IMR-90 (cell line): Measurements from ENCODE around the gene GRID1.

ENCODE experiments used
- FOS ChIP-seq: fragments of 150-350 bp; IDR thresholded peaks from 2 replicates; pipeline ENCODE4 v1.6.1; 2016; ENCODE audit warnings: low read depth, low read length
- POLR2A ChIP-seq: IDR thresholded peaks from 2 replicates; pipeline ENCODE4 v1.6.1; 2012; ENCODE audit warnings: mild to moderate bottlenecking, low read depth, low read length
- TF ChIP-seq, protein P1 (sequence below): conservative IDR thresholded peaks from 2 replicates; pipeline ENCODE4 v1.5.1; 2012; ENCODE audit warnings: mild to moderate bottlenecking, low read depth, low read length, improper control_type of control experiment

DNA sequence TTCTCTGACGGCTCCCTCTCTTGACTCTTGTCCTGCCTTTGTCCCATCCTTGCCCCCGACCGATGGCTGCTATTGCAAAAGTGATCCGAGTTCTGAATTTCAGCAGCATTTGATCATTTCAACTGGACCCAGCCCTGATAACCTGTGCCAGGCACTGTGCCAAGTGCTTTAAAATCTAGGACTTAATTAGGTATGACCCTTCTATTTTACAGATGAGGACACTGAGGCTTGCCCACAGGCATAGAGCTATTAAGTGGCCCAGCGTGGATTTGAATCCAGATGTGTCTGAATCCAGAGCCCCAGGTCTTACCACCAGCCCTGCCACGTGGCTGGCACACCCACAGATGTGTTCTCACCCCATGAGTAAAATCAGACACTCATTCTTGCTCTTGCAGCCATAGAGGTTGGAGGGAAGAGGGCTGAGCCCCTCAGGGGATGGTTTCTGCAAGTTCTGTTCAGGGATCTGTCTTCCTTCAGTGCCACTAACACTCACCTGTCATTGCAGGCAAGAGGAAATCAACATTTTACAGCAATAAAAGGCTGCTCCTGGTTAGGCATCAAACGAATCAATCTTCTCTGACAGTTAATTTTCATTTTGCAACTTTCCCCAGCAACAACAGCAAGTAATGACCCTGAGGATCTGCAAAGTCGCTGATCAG, 101.2 kb downstream of the GRID1 start:
- TF ChIP-seq, protein P1, sequence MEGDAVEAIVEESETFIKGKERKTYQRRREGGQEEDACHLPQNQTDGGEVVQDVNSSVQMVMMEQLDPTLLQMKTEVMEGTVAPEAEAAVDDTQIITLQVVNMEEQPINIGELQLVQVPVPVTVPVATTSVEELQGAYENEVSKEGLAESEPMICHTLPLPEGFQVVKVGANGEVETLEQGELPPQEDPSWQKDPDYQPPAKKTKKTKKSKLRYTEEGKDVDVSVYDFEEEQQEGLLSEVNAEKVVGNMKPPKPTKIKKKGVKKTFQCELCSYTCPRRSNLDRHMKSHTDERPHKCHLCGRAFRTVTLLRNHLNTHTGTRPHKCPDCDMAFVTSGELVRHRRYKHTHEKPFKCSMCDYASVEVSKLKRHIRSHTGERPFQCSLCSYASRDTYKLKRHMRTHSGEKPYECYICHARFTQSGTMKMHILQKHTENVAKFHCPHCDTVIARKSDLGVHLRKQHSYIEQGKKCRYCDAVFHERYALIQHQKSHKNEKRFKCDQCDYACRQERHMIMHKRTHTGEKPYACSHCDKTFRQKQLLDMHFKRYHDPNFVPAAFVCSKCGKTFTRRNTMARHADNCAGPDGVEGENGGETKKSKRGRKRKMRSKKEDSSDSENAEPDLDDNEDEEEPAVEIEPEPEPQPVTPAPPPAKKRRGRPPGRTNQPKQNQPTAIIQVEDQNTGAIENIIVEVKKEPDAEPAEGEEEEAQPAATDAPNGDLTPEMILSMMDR = no peak
- TF ChIP-seq FOS = no peak
- TF ChIP-seq POLR2A = no peak
